ENCODE results near the gene SLC36A2.

SLC36A2 gene

DNA sequence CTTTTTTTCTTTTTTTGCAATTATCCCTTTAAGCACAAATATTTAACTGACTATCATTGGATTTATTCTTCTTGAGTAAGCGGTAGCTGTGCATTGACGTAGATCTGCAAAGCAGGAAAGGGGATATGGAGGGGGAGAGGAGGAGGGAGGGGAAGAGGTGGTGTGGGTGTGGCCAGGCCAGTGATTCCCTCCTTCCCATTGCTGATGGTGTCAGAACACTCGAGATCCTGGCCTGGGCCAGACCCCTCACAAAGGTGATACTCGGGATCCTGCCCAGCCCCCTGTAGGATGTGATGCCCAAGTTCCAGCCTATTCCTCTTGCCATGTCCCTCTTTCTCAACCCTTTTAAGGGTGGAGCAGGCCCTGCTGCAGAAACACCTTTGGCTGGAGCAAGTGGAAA, 53.7 kb downstream of the SLC36A2 start:
- TF ChIP-seq CEBPB (IDR thresholded peaks at IDR 0.05) = no peak
- no peak for TF ChIP-seq TAF1 (IDR thresholded peaks at IDR 0.05; ENCODE audit: low read depth)
- TF ChIP-seq FOXM1 (IDR thresholded peaks at IDR 0.05; ENCODE audit: borderline replicate concordance, low read depth) = no peak
- no peak for TF ChIP-seq ZBTB7A (IDR thresholded peaks at IDR 0.05; ENCODE audit: low read depth)
- TF ChIP-seq, protein P1, sequence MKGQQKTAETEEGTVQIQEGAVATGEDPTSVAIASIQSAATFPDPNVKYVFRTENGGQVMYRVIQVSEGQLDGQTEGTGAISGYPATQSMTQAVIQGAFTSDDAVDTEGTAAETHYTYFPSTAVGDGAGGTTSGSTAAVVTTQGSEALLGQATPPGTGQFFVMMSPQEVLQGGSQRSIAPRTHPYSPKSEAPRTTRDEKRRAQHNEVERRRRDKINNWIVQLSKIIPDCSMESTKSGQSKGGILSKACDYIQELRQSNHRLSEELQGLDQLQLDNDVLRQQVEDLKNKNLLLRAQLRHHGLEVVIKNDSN (IDR thresholded peaks at IDR 0.05) = no peak
- TF ChIP-seq RAD21 (IDR thresholded peaks at IDR 0.05; ENCODE audit: low read depth) = no peak
- no peak for TF ChIP-seq TEAD4 (IDR thresholded peaks at IDR 0.05)
- TF ChIP-seq CREB1 (IDR thresholded peaks at IDR 0.05; ENCODE audit: low read depth) = no peak
- TF ChIP-seq EP300 (IDR thresholded peaks at IDR 0.05; ENCODE audit: borderline replicate concordance) = no peak
- TF ChIP-seq TCF12 (IDR thresholded peaks at IDR 0.05; ENCODE audit: low read depth) = no peak
- TF ChIP-seq, protein P2, sequence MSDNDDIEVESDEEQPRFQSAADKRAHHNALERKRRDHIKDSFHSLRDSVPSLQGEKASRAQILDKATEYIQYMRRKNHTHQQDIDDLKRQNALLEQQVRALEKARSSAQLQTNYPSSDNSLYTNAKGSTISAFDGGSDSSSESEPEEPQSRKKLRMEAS (IDR thresholded peaks at IDR 0.05) = no peak
- no peak for TF ChIP-seq NFIC (IDR thresholded peaks at IDR 0.05)
- TF ChIP-seq EGR1 (IDR thresholded peaks at IDR 0.05) = no peak
- TF ChIP-seq, protein P3, sequence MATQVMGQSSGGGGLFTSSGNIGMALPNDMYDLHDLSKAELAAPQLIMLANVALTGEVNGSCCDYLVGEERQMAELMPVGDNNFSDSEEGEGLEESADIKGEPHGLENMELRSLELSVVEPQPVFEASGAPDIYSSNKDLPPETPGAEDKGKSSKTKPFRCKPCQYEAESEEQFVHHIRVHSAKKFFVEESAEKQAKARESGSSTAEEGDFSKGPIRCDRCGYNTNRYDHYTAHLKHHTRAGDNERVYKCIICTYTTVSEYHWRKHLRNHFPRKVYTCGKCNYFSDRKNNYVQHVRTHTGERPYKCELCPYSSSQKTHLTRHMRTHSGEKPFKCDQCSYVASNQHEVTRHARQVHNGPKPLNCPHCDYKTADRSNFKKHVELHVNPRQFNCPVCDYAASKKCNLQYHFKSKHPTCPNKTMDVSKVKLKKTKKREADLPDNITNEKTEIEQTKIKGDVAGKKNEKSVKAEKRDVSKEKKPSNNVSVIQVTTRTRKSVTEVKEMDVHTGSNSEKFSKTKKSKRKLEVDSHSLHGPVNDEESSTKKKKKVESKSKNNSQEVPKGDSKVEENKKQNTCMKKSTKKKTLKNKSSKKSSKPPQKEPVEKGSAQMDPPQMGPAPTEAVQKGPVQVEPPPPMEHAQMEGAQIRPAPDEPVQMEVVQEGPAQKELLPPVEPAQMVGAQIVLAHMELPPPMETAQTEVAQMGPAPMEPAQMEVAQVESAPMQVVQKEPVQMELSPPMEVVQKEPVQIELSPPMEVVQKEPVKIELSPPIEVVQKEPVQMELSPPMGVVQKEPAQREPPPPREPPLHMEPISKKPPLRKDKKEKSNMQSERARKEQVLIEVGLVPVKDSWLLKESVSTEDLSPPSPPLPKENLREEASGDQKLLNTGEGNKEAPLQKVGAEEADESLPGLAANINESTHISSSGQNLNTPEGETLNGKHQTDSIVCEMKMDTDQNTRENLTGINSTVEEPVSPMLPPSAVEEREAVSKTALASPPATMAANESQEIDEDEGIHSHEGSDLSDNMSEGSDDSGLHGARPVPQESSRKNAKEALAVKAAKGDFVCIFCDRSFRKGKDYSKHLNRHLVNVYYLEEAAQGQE (IDR thresholded peaks at IDR 0.05; ENCODE audit: low read depth) = no peak
- no peak for TF ChIP-seq YY1 (IDR thresholded peaks at IDR 0.05; ENCODE audit: low read depth)

GRCh38 chr5:151288180-151288579, 59.2 kb downstream of the SLC36A2 start:
- TF ChIP-seq TEAD4 (IDR thresholded peaks at IDR 0.05) (no peak), EP300 (IDR thresholded peaks at IDR 0.05; ENCODE audit: borderline replicate concordance) (no peak), RAD21 (IDR thresholded peaks at IDR 0.05; ENCODE audit: low read depth) (peak; percentile 32), TCF12 (IDR thresholded peaks at IDR 0.05; ENCODE audit: low read depth) (no peak)

DNA sequence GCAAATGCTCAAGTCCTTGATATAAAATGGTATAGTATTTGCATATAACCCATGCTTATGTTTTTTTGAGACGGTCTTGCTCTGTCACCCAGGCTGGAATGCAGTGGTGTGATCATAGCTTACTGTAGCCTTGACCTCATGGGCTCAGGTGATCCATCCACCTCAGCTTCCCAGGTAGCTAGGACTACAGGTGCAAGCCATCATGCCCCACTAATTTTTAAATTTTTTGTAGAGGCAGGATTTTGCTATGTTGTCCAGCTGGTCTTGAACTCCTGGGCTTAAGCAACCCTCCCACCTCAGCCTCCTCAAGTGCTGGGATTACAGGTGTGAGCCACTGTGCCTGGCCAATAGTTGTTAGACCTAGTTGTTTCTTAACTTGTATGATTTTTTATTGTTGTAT, 61.1 kb downstream of the SLC36A2 start:
- TF ChIP-seq EP300 (IDR thresholded peaks at IDR 0.05; ENCODE audit: borderline replicate concordance) (no peak), TEAD4 (IDR thresholded peaks at IDR 0.05) (peak; percentile 26; the same call in 1 of the 2 replicates)

GRCh38 chr5:151285683-151286082, 61.7 kb downstream of the SLC36A2 start:
- TF ChIP-seq TEAD4 (IDR thresholded peaks at IDR 0.05) = peak; percentile 77
- TF ChIP-seq ZBTB7A (IDR thresholded peaks at IDR 0.05; ENCODE audit: low read depth) = no peak

DNA sequence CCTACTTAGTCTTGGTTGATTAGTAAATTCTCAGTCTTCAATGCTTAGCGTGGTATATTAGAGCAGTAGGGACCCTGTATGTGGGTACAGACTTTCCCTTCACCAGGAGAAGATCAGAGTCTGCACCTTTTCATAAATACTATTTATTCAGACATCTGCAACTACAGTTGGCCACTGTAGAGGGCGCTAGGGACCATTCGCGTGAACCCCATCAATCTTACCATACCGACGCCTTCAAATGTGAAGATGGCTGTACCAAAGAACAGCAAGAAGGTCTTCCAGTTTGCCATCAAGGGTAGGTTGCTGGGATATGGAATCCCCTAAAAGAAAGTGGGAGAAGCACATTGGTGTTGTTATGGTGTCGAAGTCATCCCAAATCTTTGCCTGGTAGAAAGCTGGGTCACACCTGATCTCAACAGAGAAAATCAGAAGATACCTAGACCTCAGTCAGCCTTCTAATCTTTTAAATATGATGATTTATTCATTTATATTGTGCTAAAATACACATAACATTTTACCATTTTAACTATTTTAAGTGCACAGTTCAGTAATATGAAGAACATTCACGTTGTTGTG, 62.9 kb downstream of the SLC36A2 start:
- TF ChIP-seq CREB1 (IDR thresholded peaks at IDR 0.05; ENCODE audit: low read depth) (no peak), RAD21 (IDR thresholded peaks at IDR 0.05; ENCODE audit: low read depth) (peak; percentile 52), FOXM1 (IDR thresholded peaks at IDR 0.05; ENCODE audit: borderline replicate concordance, low read depth) (no peak), TCF12 (IDR thresholded peaks at IDR 0.05; ENCODE audit: low read depth) (no peak)
- TF ChIP-seq, protein P2 (IDR thresholded peaks at IDR 0.05) = no peak

DNA sequence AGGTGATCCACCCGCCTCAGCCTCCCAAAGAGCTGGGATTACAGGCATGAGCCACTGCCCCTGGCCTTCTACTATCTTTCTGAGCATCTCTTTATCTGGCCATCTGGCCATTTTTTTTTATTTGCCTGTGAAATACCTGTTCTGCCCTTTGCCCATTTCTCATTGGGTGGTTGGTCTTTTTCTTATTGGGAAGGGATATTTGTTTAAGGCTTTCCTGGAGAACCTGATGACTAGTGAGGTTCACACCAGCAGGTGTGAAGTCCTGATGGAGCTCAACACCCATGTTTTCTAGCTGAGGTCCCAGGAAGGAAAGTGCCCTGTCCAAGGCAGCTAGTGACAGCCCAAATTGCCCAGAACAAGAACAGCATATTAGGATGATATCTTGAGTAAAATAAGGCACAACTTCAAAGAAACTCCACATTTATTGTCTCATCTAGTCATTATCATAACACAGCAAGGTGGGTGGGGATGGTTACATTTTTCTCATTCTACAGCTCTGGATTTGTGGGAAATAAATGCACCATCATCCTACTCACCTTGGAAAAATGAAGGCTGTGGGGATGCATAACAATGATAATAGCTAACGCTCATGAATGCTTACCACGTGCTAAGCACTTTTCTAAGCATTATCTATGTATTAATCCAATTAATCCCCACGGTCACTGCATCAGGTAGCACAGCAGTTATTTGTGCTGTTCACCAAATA, 64.1 kb downstream of the SLC36A2 start:
- no peak for TF ChIP-seq ZBTB7A (IDR thresholded peaks at IDR 0.05; ENCODE audit: low read depth)
- no peak for TF ChIP-seq CREB1 (IDR thresholded peaks at IDR 0.05; ENCODE audit: low read depth)
- TF ChIP-seq TAF1 (IDR thresholded peaks at IDR 0.05; ENCODE audit: low read depth) = no peak

DNA sequence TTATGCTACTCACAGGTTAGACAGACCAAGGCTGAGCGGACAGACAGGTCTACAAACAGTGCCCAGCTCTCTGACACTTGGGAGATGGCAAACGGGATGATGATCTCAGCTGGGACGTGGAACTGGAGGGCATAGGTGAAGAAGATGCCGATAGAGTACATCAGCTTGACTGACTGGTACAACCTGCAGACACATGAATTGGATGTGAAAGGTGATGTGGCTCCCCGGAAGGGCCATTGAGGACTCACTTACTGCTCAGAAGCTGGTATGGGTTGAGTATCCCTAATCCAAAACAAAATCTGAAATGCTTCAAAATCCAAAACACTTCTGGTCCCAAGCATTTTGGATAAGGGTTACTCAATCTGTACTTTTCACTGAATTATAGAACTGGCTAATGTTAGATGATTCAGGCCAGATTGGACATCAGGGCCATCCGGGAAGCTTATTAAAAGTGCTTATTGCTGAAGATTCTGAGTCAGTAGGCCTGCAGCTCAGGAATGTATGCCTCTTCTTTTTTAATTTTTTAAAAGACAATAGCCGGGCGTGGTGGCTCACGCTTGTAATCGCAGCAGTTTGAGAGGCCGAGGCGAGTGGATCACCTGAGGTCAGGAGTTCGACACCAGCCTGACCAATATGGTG, 66.2 kb downstream of the SLC36A2 start:
- TF ChIP-seq RAD21 (IDR thresholded peaks at IDR 0.05; ENCODE audit: low read depth) = no peak
- no peak for TF ChIP-seq CEBPB (IDR thresholded peaks at IDR 0.05)
- TF ChIP-seq, protein P1 (IDR thresholded peaks at IDR 0.05) = no peak
- no peak for TF ChIP-seq FOXM1 (IDR thresholded peaks at IDR 0.05; ENCODE audit: borderline replicate concordance, low read depth)
- TF ChIP-seq TAF1 (IDR thresholded peaks at IDR 0.05; ENCODE audit: low read depth) = no peak
- TF ChIP-seq TCF12 (IDR thresholded peaks at IDR 0.05; ENCODE audit: low read depth) = no peak
- TF ChIP-seq, protein P2 (IDR thresholded peaks at IDR 0.05) = no peak
- no peak for TF ChIP-seq EGR1 (IDR thresholded peaks at IDR 0.05)
- TF ChIP-seq ZBTB7A (IDR thresholded peaks at IDR 0.05; ENCODE audit: low read depth) = no peak
- TF ChIP-seq YY1 (IDR thresholded peaks at IDR 0.05; ENCODE audit: low read depth) = no peak

GRCh38 chr5:151280443-151280842, 66.9 kb downstream of the SLC36A2 start:
- TF ChIP-seq EP300 (IDR thresholded peaks at IDR 0.05; ENCODE audit: borderline replicate concordance) (no peak), TAF1 (IDR thresholded peaks at IDR 0.05; ENCODE audit: low read depth) (no peak), EGR1 (IDR thresholded peaks at IDR 0.05) (no peak), TCF12 (IDR thresholded peaks at IDR 0.05; ENCODE audit: low read depth) (no peak), ZBTB7A (IDR thresholded peaks at IDR 0.05; ENCODE audit: low read depth) (no peak), RAD21 (IDR thresholded peaks at IDR 0.05; ENCODE audit: low read depth) (no peak), YY1 (IDR thresholded peaks at IDR 0.05; ENCODE audit: low read depth) (no peak)
- TF ChIP-seq, protein P2 (IDR thresholded peaks at IDR 0.05) = no peak
- TF ChIP-seq, protein P1 (IDR thresholded peaks at IDR 0.05) = no peak
